Nephron progenitor cell (in vitro differentiated cells): Measurements from ENCODE around the gene SAMMSON.

ENCODE experiments used
- DNase-seq: peaks from one replicate; pipeline ENCODE4 v3.0.0; 2021
- H3K27ac Mint-ChIP-seq: 2 replicates; pipeline ENCODE4 v1.8.0; 2021; ENCODE audit warnings: mild to moderate bottlenecking, moderate library complexity, mixed read lengths
- H3K27me3 Mint-ChIP-seq: 2 replicates; pipeline ENCODE4 v1.8.0; 2021; ENCODE audit warnings: mild to moderate bottlenecking, low read depth, mixed read lengths; ENCODE audit not compliant: poor library complexity
- H3K36me3 Mint-ChIP-seq: 2 replicates; pipeline ENCODE4 v1.8.0; 2021; ENCODE audit warnings: low read depth, mixed read lengths
- H3K4me1 Mint-ChIP-seq: 2 replicates; pipeline ENCODE4 v1.8.0; 2021; ENCODE audit warnings: mixed read lengths
- H3K4me3 Mint-ChIP-seq: 2 replicates; pipeline ENCODE4 v1.8.0; 2021; ENCODE audit warnings: mild to moderate bottlenecking, moderate library complexity, mixed read lengths
- H3K9me3 Mint-ChIP-seq: 2 replicates; pipeline ENCODE4 v1.8.0; 2021; ENCODE audit warnings: mild to moderate bottlenecking, moderate library complexity, mixed read lengths
- TF ChIP-seq, protein P1 (sequence below): fragments of 200-600 bp; sonication (generic); IDR thresholded peaks from 2 replicates; pipeline ENCODE4 v1.5.0; 2021; ENCODE audit warnings: antibody characterized with exemption

SAMMSON gene

DNA sequence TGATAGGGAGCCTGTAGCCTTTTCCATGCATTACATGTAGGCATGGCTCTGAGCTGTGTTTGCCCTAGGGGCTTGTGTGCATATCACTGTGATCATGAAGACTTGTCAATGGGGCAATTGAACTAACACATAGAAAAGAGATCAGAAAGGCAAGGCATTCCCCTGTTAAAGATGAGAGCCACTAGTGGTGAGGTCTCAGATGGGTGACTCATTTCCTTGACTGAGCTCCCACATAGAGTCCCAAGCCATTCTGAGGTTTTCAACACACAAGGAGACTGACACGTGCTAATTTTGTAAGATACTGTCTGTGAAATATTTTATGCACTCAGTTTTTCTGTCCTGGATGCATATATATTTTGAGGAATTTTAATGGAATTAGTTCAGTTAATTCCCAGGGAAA lies 53.8 kb downstream of the SAMMSON start:
- Mint-ChIP-seq H3K27me3 (no peaks in the 10 kb centered on the region), H3K27ac (no peak overlapping the region), H3K4me3 (no peak overlapping the region), H3K9me3 (no peaks in the 10 kb centered on the region), H3K36me3 (no peaks in the 10 kb centered on the region), H3K4me1 (no peaks in the 10 kb centered on the region)
- no peak for DNase-seq
- TF ChIP-seq, protein P1, sequence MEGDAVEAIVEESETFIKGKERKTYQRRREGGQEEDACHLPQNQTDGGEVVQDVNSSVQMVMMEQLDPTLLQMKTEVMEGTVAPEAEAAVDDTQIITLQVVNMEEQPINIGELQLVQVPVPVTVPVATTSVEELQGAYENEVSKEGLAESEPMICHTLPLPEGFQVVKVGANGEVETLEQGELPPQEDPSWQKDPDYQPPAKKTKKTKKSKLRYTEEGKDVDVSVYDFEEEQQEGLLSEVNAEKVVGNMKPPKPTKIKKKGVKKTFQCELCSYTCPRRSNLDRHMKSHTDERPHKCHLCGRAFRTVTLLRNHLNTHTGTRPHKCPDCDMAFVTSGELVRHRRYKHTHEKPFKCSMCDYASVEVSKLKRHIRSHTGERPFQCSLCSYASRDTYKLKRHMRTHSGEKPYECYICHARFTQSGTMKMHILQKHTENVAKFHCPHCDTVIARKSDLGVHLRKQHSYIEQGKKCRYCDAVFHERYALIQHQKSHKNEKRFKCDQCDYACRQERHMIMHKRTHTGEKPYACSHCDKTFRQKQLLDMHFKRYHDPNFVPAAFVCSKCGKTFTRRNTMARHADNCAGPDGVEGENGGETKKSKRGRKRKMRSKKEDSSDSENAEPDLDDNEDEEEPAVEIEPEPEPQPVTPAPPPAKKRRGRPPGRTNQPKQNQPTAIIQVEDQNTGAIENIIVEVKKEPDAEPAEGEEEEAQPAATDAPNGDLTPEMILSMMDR, result no peak

DNA sequence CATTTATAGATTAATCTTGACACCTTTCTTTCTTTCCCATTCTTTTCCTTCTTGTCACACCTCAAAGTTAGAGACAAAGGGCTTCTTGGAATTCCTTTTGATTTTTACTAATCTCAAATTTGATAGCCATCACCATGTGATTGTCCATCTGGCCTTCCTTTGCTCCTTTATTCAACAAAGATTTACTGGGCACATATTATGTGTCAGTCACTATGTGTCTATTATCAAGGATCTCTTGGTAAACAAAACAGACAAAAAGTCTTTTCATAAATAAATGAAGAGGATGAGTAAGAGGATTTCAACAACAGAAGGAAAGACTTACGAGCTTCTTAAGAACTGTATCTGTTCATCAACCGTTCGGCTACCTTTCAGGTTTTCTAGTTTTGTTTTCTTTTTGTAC lies 56.5 kb downstream of the SAMMSON start:
- Mint-ChIP-seq H3K9me3 (no peaks in the 10 kb centered on the region), H3K4me3 (no peak overlapping the region), H3K36me3 (no peaks in the 10 kb centered on the region), H3K27ac (no peak overlapping the region), H3K27me3 (no peaks in the 10 kb centered on the region), H3K4me1 (no peaks in the 10 kb centered on the region)
- DNase-seq, result no peak
- TF ChIP-seq, protein P1, result no peak

DNA sequence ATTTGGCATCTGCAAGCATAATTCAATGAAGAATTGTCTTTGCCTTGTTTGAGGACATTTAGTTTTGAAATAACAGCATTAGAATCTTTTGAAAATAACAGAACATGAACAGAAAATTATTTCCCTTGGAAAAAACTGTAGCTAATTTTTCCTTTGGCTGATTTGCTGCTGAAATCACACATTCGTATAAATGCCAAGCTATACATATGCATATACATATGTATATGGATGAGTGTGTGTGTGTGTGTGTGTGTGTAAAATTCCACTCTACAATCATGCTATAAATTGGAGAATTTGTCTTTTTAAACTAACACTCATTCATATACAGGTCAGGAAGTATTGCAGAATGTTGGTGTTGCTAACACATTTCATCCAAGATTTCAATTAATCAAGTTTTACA lies 57.9 kb downstream of the SAMMSON start:
- H3K9me3 Mint-ChIP-seq, result no peaks in the 10 kb centered on the region
- TF ChIP-seq, protein P1, result no peak
- no peak overlapping the region for H3K27ac Mint-ChIP-seq
- H3K4me3 Mint-ChIP-seq, result no peak overlapping the region
- DNase-seq, result no peak
- no peaks in the 10 kb centered on the region for H3K27me3 Mint-ChIP-seq
- H3K36me3 Mint-ChIP-seq, result no peaks in the 10 kb centered on the region
- H3K4me1 Mint-ChIP-seq, result no peaks in the 10 kb centered on the region

DNA sequence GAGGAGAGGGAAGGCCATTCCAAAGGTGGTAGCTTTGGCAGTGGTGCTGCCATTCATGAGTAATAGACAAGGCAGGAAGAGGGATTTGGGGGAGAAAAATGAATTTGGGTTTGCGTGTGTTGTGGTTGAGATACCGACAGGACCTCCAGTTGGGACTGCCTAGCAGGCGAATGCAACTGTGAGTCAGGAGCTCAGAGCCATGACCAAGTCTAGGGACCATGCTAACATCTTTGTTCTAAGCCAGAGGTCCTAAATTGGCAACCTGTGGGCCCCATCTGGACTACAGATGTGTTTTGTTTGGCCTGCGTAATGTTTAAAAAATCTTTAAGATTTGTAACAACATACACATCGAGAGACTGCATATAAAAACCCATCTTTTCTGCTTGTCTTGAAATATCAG lies 61.6 kb downstream of the SAMMSON start:
- no peak for DNase-seq
- Mint-ChIP-seq H3K27ac (no peak overlapping the region), H3K4me3 (no peak overlapping the region), H3K27me3 (no peaks in the 10 kb centered on the region), H3K36me3 (no peaks in the 10 kb centered on the region), H3K4me1 (peaks cover 17% of the 10 kb centered on the region), H3K9me3 (no peaks in the 10 kb centered on the region)
- TF ChIP-seq, protein P1, result no peak

DNA sequence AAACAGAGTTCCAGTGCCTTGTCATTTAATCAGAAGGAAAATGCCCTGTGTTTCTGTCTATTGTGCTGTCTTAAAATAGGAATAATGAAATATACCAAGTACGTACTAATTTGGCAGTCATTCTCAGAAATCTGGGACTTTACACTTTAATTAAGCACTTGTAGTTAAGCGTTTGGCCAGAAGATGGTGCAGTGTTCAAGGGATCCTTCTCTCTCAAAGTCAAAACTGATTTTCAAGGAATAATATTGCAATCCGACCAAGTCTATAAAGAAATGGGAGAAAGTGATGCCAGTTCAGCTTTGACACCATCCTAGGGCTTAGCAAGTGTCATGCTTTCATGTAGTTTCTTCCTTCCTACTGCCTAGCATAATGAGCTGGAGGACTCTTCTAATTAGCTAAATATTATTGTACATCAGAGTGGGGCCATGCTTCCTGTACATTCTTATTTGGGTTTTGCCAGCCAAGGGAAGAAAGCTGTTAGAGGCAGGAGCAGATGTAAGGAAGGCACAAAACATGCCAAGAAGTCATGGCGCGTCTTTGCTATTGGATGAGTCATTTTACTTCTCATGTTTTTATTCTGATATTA lies 64.8 kb downstream of the SAMMSON start:
- Mint-ChIP-seq H3K36me3 (no peaks in the 10 kb centered on the region), H3K4me1 (peaks cover 17% of the 10 kb centered on the region), H3K9me3 (no peaks in the 10 kb centered on the region), H3K27ac (no peak overlapping the region), H3K4me3 (no peak overlapping the region), H3K27me3 (no peaks in the 10 kb centered on the region)
- TF ChIP-seq, protein P1, result peak; percentile 72
- DNase-seq, result peak; percentile 33

DNA sequence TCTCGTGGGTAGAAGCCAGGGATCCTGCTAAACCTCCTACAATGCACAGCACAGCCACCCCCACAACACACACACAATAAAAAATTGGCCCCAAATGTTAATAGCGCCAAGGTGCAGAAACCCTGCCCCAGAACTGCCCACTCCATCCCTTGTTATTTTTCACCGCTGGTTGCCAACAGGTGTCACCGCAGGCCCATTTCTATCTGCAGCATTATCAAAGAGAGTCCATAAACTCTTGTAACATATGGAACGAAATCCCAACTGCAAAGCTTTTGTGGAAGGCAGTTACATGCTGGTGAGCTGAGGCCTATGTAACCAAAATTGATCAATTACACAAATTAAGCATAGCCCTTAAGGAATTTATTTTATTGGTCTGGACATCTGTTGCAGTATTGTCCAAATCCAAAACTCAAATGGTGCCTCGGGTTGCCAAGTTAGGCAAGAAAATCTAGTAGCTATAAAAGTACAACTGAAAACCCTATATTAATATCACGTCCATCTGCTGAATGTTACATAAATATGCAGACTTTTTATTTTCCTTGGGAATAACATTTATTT lies 66.2 kb downstream of the SAMMSON start:
- Mint-ChIP-seq H3K4me3 (no peak overlapping the region), H3K27ac (no peak overlapping the region), H3K36me3 (no peaks in the 10 kb centered on the region), H3K27me3 (no peaks in the 10 kb centered on the region), H3K9me3 (no peaks in the 10 kb centered on the region), H3K4me1 (peaks cover 18% of the 10 kb centered on the region)
- DNase-seq, result peak; percentile 22
- TF ChIP-seq, protein P1, result peak; percentile 30
